Right lobe of liver (tissue), 6 donors: ENCODE data around the gene DPRX. TPM values are rescaled to one million over a fixed set of nuclear protein-coding genes. Genes with fewer than 3 reads are reported as not detected.
A peak's percentile ranks its signal among the peaks of the same experiment; 100 is the strongest.

Experiments used
- ATAC-seq, 4 donors: fragments of 200-7000 bp; cut with Tn5 transposase; one replicate each; pipeline ENCODE4 v1.9.1; 2020; ENCODE audit warnings: mild to moderate bottlenecking in 4 of 4, moderate library complexity in 4 of 4
- DNase-seq, 3 donors: peaks; one replicate each; pipeline ENCODE4 v3.0.0-alpha.2; 2020
- H3K27ac ChIP-seq, 3 donors: fragments of 200-600 bp; one replicate each; pipeline ENCODE4 v1.8.0; 2022
- H3K27me3 ChIP-seq, 2 donors: fragments of 200-600 bp; one replicate each; pipeline ENCODE4 v1.8.0; 2022
- H3K36me3 ChIP-seq, 4 donors: fragments of 200-600 bp; sonication (generic) in 1 of 4; one replicate each; pipeline versions ENCODE4 v1.5.1 to v1.8.0; 2017 to 2022; ENCODE audit warnings: control low read depth in 1 of 4
- H3K4me1 ChIP-seq, 4 donors: fragments of 200-600 bp; sonication (generic) in 1 of 4; one replicate each; pipeline versions ENCODE4 v1.5.1 to v1.8.0; 2017 to 2022; ENCODE audit warnings: control low read depth in 1 of 4
- H3K4me3 ChIP-seq, 3 donors: fragments of 200-600 bp; one replicate each; pipeline ENCODE4 v1.8.0; 2022
- H3K9me3 ChIP-seq, 4 donors: fragments of 200-600 bp; sonication (generic) in 1 of 4; one replicate each; pipeline versions ENCODE4 v1.5.1 to v1.8.0; 2017 to 2022; ENCODE audit warnings: control low read depth in 1 of 4
- POLR2A ChIP-seq: fragments of 450-650 bp; IDR thresholded peaks from one replicate; pipeline ENCODE4 v1.6.1; 2017; ENCODE audit warnings: antibody characterized with exemption, mild to moderate bottlenecking
- WGBS: methylation state at CpG from one replicate; pipeline ENCODE4 v1.1.6; 2018; ENCODE audit warnings: low coverage, low lambda C conversion rate; ENCODE audit not compliant: insufficient coverage; ENCODE audit errors: missing lambda C conversion rate; 5-methylcytosine and 5-hydroxymethylcytosine counted together
- intact Hi-C, 2 donors: fragments of 100-400 bp; cut with DNase I; formaldehyde crosslinking; loops; one replicate each; pipeline versions ENCODE4 v1.11.2 to v1.14.1; 2022
- total RNA-seq, 6 experiments: library from RNA; depleted of rRNA in 2 of 6; stranded (reverse); fragments of >200 nt in 2 of 6; fragmentation: NEBNext Ultra II Directional in 3 of 6; extraction: Animal tissue kit (Norgen Biotek cat#: 25700) in 3 of 6; gene quantifications; one replicate each; pipeline versions ENCODE4 v1.1.0 to v1.2.4, GENCODE V29; 2016 to 2023
- TF ChIP-seq, protein P1 (sequence below), 4 donors: fragments of 200-600 bp in 3 of 4; fragments of 450-650 bp in 1 of 4; IDR thresholded peaks; one replicate each; pipeline versions ENCODE4 v1.5.1 to v1.8.0; 2016 to 2022; ENCODE audit warnings: antibody characterized with exemption in 4 of 4, mild to moderate bottlenecking in 2 of 4
- donor health status: DM: no; HTN: yes; CAD: no.
- donor health status: DM: no; HTN: no; CAD: no.
- donor health status: DM: no; HTN: no; CAD: no.
- donor health status: DM: no; HTN: yes; CAD: no.
- donor health status: DM: no; HTN: yes; CAD: no.

DPRX gene
- total RNA-seq, 6 experiments from 2014 or later, result not detected

DNA sequence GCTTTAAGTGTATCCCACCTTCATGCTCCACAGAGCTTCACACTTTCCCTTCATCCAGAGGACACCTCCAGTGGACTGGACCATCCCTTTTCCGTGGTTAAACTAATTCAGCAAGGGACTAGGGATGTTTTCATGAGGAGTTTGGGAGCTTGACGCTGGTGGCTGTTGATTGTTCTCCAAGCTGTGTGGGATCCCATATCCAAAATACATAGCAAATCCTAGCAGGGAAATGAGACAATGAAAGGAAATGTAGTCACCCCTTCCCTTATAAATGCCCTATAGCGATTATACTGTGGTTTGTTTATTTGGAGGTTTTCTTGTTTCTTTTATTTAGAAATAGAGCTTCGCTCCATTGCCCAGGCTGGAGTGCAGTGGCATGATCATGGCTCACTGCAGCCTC is 31.6 kb upstream of the DPRX start:
- no peak overlapping the region for H3K27ac ChIP-seq
- TF ChIP-seq, protein P1, sequence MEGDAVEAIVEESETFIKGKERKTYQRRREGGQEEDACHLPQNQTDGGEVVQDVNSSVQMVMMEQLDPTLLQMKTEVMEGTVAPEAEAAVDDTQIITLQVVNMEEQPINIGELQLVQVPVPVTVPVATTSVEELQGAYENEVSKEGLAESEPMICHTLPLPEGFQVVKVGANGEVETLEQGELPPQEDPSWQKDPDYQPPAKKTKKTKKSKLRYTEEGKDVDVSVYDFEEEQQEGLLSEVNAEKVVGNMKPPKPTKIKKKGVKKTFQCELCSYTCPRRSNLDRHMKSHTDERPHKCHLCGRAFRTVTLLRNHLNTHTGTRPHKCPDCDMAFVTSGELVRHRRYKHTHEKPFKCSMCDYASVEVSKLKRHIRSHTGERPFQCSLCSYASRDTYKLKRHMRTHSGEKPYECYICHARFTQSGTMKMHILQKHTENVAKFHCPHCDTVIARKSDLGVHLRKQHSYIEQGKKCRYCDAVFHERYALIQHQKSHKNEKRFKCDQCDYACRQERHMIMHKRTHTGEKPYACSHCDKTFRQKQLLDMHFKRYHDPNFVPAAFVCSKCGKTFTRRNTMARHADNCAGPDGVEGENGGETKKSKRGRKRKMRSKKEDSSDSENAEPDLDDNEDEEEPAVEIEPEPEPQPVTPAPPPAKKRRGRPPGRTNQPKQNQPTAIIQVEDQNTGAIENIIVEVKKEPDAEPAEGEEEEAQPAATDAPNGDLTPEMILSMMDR (IDR thresholded peaks at IDR 0.05), result no peak
- TF ChIP-seq POLR2A, result no peak
- intact Hi-C loops, result no loop called here
- no peaks in the 10 kb centered on the region for H3K36me3 ChIP-seq
- 54% methylated on average over 4 of the region's 4 CpGs for WGBS
- no peaks in the 10 kb centered on the region for H3K9me3 ChIP-seq
- no peaks in the 10 kb centered on the region for H3K4me1 ChIP-seq
- ATAC-seq (peak in 2 of 4 donors; percentile 28 to 55), DNase-seq (no peak)
- no peaks in the 10 kb centered on the region for H3K27me3 ChIP-seq
- no peak overlapping the region for H3K4me3 ChIP-seq

DNA sequence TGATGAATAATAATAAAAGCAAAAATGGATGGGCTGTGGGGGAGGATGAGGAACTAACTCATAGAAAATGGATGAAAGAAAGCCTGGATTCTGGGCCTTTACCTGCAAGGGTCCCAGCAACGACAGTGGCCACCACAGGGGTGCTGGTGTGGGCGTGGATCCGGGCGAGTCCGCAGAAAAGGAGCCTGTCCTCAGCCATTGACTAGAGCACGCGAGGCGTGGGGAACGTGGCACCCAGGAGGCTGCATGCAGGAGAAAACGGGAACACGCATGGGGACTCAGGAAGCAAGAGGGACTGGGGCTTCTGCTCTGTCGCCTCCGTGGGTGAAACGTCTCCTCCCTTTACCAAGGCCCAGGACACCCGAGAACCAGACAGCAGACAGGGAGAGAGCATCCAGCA is 25.8 kb upstream of the DPRX start:
- intact Hi-C loops, result no loop called here
- no peak for DNase-seq
- TF ChIP-seq, protein P1 (IDR thresholded peaks at IDR 0.05), result no peak
- no peak for TF ChIP-seq POLR2A

DNA sequence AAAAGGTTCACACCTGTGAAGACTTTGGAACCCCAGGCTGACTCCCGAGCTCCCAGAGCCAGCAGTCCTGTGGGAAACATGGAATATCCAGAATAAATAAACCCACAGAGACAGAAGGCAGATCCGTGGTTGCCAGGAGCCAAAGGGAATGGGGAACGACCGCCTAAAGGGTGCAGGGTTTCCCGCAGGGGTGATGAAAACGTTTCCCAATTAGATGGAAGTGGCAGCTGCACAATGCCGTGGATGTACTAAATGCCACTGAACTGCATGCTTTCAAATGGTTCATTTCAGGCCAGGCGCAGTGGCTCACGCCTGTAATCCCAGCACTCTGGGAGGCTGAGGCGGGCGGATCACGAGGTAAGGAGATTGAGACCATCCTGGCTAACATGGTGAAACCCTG is 23.4 kb upstream of the DPRX start:
- TF ChIP-seq POLR2A, result no peak
- TF ChIP-seq, protein P1 (IDR thresholded peaks at IDR 0.05), result no peak
- no peaks in the 10 kb centered on the region for H3K9me3 ChIP-seq
- H3K27ac ChIP-seq, result no peak overlapping the region
- no peak overlapping the region for H3K4me3 ChIP-seq
- no peak for DNase-seq
- H3K36me3 ChIP-seq, result no peaks in the 10 kb centered on the region
- 84% methylated on average over 6 of the region's 12 CpGs for WGBS
- intact Hi-C loops, result no loop called here
- no peaks in the 10 kb centered on the region for H3K4me1 ChIP-seq
- no peak for ATAC-seq
- H3K27me3 ChIP-seq, result no peaks in the 10 kb centered on the region

More for the DNA sequence above, 25.8 kb upstream of the DPRX start:
- Histone ChIP-seq H3K4me3 (no peak overlapping the region), H3K36me3 (no peaks in the 10 kb centered on the region), H3K27ac (no peak overlapping the region), H3K4me1 (no peaks in the 10 kb centered on the region), H3K9me3 (no peaks in the 10 kb centered on the region), H3K27me3 (no peaks in the 10 kb centered on the region)
- no peak for ATAC-seq
- WGBS, result 48% methylated on average over 4 of the region's 15 CpGs

DNA sequence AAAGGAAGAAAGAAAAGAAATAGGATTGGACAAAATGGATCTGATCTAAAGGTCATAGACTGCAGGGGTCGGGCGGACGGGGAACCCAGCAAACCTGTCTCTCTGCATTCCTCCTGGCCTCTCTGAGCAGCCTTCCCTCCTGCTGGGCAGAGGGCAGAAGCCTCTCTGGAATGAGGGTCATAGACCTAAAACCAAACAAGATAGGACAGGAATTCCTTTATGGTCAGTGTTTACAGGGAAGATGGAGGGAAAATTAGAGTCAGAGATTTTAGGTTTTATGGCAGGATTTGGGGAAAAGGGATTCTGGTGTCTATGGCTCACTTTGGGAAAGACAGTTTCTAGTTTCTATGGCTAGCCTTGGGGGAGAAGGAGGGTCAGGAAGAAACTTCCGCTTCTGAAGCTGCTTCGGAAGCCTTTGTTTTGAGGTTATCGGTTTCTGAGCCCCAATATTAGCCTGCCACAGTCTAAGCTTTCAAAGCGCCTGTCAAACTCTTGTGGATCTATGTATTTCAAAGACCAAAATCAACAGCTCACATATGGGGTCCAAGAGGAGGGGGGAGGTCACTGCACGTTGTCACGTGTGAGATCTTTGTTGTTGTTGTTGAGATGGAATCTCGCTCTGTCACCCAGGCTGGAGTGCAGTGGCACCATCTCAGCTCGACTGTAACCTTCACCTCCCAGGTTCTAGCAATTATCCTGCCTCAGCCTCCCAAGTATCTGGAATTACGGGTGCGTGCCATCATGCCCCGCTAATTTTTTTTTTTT is 18.9 kb upstream of the DPRX start:
- intact Hi-C loops, result no loop called here
- DNase-seq (no peak), ATAC-seq (no peak)
- Histone ChIP-seq H3K4me1 (no peaks in the 10 kb centered on the region), H3K27ac (no peak overlapping the region), H3K9me3 (no peaks in the 10 kb centered on the region), H3K27me3 (no peaks in the 10 kb centered on the region), H3K4me3 (no peak overlapping the region), H3K36me3 (no peaks in the 10 kb centered on the region)
- TF ChIP-seq, protein P1 (IDR thresholded peaks at IDR 0.05), result no peak
- no peak for TF ChIP-seq POLR2A
- WGBS, result 47% methylated on average over 11 of the region's 14 CpGs
